Keratinocyte (primary cell): ENCODE data around the gene GBP1.
"Not testable (repeated sequence)": the region's sequence is repeated elsewhere in the genome, so short reads cannot be mapped to it uniquely, and the experiment has no call there.

ENCODE experiments used
- EZH2 ChIP-seq: IDR thresholded peaks from one replicate; pipeline ENCODE4 v1.6.1; 2012; ENCODE audit warnings: inconsistent platforms, mild to moderate bottlenecking, low read length, moderate library complexity
- TF ChIP-seq, protein P1 (sequence below), 3 experiments: IDR thresholded peaks in 1 of 3; conservative IDR thresholded peaks in 1 of 3; optimal IDR thresholded peaks in 1 of 3; 2 replicates in 2 of 3; 3 replicates in 1 of 3; pipeline versions ENCODE3 to v1.5.1; 2011; ENCODE audit warnings: low read length in 3 of 3, mild to moderate bottlenecking in 3 of 3, moderate library complexity in 2 of 3, control low read depth in 1 of 3, inconsistent platforms in 1 of 3; ENCODE audit not compliant: insufficient read depth in 2 of 3; ENCODE audit errors: extremely low read depth in 1 of 3

DNA sequence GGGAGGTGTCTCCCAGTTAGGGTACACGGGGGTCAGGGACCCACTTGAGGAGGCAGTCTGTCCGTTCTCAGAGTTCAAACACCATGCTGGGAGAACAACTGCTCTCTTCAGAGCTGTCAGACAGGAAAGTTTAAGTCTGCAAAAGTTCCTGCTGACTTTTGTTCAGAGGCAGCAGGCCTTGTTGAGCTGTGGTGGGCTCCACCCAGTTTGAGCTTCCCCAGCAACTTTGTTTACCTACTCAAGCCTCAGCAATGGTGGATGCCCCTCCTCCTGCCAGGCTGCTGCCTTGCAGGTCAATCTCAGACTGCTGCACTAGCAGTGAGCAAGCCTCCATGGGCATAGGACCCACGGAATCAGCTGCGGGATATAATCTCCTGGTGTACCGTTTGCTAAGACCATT, 31.0 kb downstream of the GBP1 start:
- TF ChIP-seq, protein P1, sequence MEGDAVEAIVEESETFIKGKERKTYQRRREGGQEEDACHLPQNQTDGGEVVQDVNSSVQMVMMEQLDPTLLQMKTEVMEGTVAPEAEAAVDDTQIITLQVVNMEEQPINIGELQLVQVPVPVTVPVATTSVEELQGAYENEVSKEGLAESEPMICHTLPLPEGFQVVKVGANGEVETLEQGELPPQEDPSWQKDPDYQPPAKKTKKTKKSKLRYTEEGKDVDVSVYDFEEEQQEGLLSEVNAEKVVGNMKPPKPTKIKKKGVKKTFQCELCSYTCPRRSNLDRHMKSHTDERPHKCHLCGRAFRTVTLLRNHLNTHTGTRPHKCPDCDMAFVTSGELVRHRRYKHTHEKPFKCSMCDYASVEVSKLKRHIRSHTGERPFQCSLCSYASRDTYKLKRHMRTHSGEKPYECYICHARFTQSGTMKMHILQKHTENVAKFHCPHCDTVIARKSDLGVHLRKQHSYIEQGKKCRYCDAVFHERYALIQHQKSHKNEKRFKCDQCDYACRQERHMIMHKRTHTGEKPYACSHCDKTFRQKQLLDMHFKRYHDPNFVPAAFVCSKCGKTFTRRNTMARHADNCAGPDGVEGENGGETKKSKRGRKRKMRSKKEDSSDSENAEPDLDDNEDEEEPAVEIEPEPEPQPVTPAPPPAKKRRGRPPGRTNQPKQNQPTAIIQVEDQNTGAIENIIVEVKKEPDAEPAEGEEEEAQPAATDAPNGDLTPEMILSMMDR (optimal IDR thresholded peaks at IDR 0.05 in 1 of 3, IDR thresholded peaks at IDR 0.05 in 1 of 3, conservative IDR thresholded peaks at IDR 0.05 in 1 of 3; ENCODE audit: extremely low read depth in 1 of 3, insufficient read depth in 2 of 3, low read length in 3 of 3) = not testable (repeated sequence)
- not testable (repeated sequence) for TF ChIP-seq EZH2
